Heart left ventricle (tissue), 13 donors: ENCODE measurements around the gene OR5T1.

Source experiments
- POLR2A ChIP-seq, 2 donors: fragments of 450-650 bp; IDR thresholded peaks; one replicate each; pipeline ENCODE4 v1.6.1; 2017; ENCODE audit warnings: antibody characterized with exemption in 2 of 2, mild to moderate bottlenecking in 2 of 2, moderate library complexity in 2 of 2
- TF ChIP-seq, protein P1 (sequence below), 12 donors: fragments of 200-600 bp; sonication (generic) in 4 of 12; IDR thresholded peaks; one replicate each; pipeline versions ENCODE4 v1.5.0 to v1.8.0; 2018 to 2022; ENCODE audit warnings: antibody characterized with exemption in 12 of 12, mild to moderate bottlenecking in 5 of 12
- donor health status: ischemic (EF 13 %, LVEDD 7.1; RV severe dilation, severe dysfunction).
- donor health status: DM: no; HTN: yes; CAD: no.
- donor health status: DM: no; HTN: no; CAD: no.
- donor health status: ischemic (EF 25% LVEDD 6.9; RV normal size, moderate dysfunction).
- donor health status: ischemic (EF 25% LVEDD 5.7; RV mildly dilated, moderate dysfunction).
- donor health status: ischemic (EF 35%, LVEDD 5.7; RV mildly dilated, moderate dysfunction).
- donor health status: nonischemic (EF 11% LVEDD 7.7; RV severe dilation, severe dysfunction).
- donor health status: DM: yes; HTN: yes; CAD: no.
- donor health status: PGD.
- donor health status: ischemic (EF 29% LVEDD 5.4; RV normal size, mild dysfunction).
- donor health status: nonischemic (EF 23%, LVEDD 6.1; RV moderate dilation, normal function).

GRCh38 chr11:56296898-56297297, 22.9 kb downstream of the OR5T1 start:
- no peak for TF ChIP-seq POLR2A (IDR thresholded peaks at IDR 0.05)
- TF ChIP-seq, protein P1, sequence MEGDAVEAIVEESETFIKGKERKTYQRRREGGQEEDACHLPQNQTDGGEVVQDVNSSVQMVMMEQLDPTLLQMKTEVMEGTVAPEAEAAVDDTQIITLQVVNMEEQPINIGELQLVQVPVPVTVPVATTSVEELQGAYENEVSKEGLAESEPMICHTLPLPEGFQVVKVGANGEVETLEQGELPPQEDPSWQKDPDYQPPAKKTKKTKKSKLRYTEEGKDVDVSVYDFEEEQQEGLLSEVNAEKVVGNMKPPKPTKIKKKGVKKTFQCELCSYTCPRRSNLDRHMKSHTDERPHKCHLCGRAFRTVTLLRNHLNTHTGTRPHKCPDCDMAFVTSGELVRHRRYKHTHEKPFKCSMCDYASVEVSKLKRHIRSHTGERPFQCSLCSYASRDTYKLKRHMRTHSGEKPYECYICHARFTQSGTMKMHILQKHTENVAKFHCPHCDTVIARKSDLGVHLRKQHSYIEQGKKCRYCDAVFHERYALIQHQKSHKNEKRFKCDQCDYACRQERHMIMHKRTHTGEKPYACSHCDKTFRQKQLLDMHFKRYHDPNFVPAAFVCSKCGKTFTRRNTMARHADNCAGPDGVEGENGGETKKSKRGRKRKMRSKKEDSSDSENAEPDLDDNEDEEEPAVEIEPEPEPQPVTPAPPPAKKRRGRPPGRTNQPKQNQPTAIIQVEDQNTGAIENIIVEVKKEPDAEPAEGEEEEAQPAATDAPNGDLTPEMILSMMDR (IDR thresholded peaks at IDR 0.05), result no peak
